HG03060 (cell line): ENCODE results near the gene GARIN3.

ENCODE experiments used
- ATAC-seq: cut with Tn5 transposase; IDR thresholded peaks from one replicate; pipeline ENCODE4 v1.9.1; 2021; ENCODE audit warnings: low read depth, moderate number of reproducible peaks; ENCODE audit not compliant: unreplicated experiment

The GARIN3 gene

GRCh38 chr5:157150995-157151394 is 15.1 kb downstream of the GARIN3 start:
- ATAC-seq: no peak

- peak; percentile 47 for ATAC-seq
Observed at GRCh38 chr5:157148734-157149615, 17.1 kb downstream of the GARIN3 start.

- peak; percentile 26 for ATAC-seq
Observed at GRCh38 chr5:157143127-157143971, 22.7 kb downstream of the GARIN3 start.

- ATAC-seq: peak; percentile 99
Observed at GRCh38 chr5:157142317-157143126, 23.5 kb downstream of the GARIN3 start, which contains the start of gene MED7. MED7 (minus strand) TSS chr5:157142865; CDS start chr5:157139431, 3,434 bp downstream.

- ATAC-seq: no peak
Observed at GRCh38 chr5:157137691-157138090, 28.4 kb downstream of the GARIN3 start.

- ATAC-seq: no peak
Observed at GRCh38 chr5:157132281-157132612, 33.8 kb downstream of the GARIN3 start.

- ATAC-seq: no peak
Observed at GRCh38 chr5:157130925-157131324, 35.1 kb downstream of the GARIN3 start.

- no peak for ATAC-seq
Observed at GRCh38 chr5:157121709-157122108, 44.4 kb downstream of the GARIN3 start.

- ATAC-seq: no peak
Observed at GRCh38 chr5:157120102-157120501, 46.0 kb downstream of the GARIN3 start.

GRCh38 chr5:157116483-157116954 is 49.5 kb downstream of the GARIN3 start:
- ATAC-seq: no peak

- ATAC-seq: no peak
Observed at GRCh38 chr5:157115502-157115901, 50.6 kb downstream of the GARIN3 start.

GRCh38 chr5:157115012-157115411 is 51.1 kb downstream of the GARIN3 start:
- ATAC-seq: no peak

- ATAC-seq: no peak
Observed at GRCh38 chr5:157113002-157113401, 53.1 kb downstream of the GARIN3 start.
